ENCODE results near the gene TTC12. TPM values are rescaled to one million over a fixed set of nuclear protein-coding genes. Genes with fewer than 3 reads are reported as not detected.

The TTC12 gene
- total and polyA plus RNA-seq, 8 donors, result 3.7 to 58.9 (median 11.1) TPM

GRCh38 chr11:113322158-113322557 lies 7.8 kb downstream of the TTC12 start:
- peaks cover 0 to 71% (median 65%) of the 10 kb centered on the region in 4 donors for H3K36me3 ChIP-seq
- intact Hi-C loops (cut with DNase I; ENCODE audit: low total_unique reads), result no loop called here
- H3K4me3 ChIP-seq, result no peak overlapping the region
- H3K9me3 ChIP-seq, result no peaks in the 10 kb centered on the region
- no peak overlapping the region for H3K27ac ChIP-seq
- H3K4me1 ChIP-seq, result no peaks in the 10 kb centered on the region
- WGBS, 5 donors, result 52 to 84% (median 70%) methylated on average over 4 of the region's 4 CpGs
- TF ChIP-seq CTCF (IDR thresholded peaks at IDR 0.05), result no peak
- no peak for TF ChIP-seq EP300 (IDR thresholded peaks at IDR 0.05)
- no peak for TF ChIP-seq POLR2AphosphoS5 (IDR thresholded peaks at IDR 0.05)
- DNase-seq, result no peak
- no peaks in the 10 kb centered on the region for H3K27me3 ChIP-seq

- 92 to 97% (median 93%) methylated on average over 5 of the region's 5 CpGs for whole genome bisulfite sequencing, 5 donors
- TF ChIP-seq POLR2A (IDR thresholded peaks at IDR 0.05), result no peak
- TF ChIP-seq POLR2AphosphoS5 (IDR thresholded peaks at IDR 0.05), result no peak
- no peak for TF ChIP-seq CTCF (IDR thresholded peaks at IDR 0.05)
- TF ChIP-seq EP300 (IDR thresholded peaks at IDR 0.05), result no peak
- no peak for DNase-seq
- no peak overlapping the region for H3K4me3 ChIP-seq
- H3K27me3 ChIP-seq, result no peaks in the 10 kb centered on the region
- H3K9me3 ChIP-seq, result no peaks in the 10 kb centered on the region
- intact Hi-C loops (cut with DNase I; ENCODE audit: low total_unique reads), result no loop called here
- H3K4me1 ChIP-seq, result no peaks in the 10 kb centered on the region
- no peak overlapping the region for H3K27ac ChIP-seq
- peaks cover 12 to 73% (median 72%) of the 10 kb centered on the region in 4 donors for H3K36me3 ChIP-seq
Observed at GRCh38 chr11:113324250-113324649, 9.9 kb downstream of the TTC12 start.

GRCh38 chr11:113329725-113330124 lies 15.3 kb downstream of the TTC12 start:
- Histone ChIP-seq H3K27me3 (no peaks in the 10 kb centered on the region), H3K4me1 (no peaks in the 10 kb centered on the region), H3K9me3 (no peaks in the 10 kb centered on the region), H3K36me3 (peaks cover 35 to 100% (median 100%) of the 10 kb centered on the region in 4 donors), H3K4me3 (no peak overlapping the region), H3K27ac (no peak overlapping the region)
- WGBS, 5 donors, result 87 to 100% (median 96%) methylated on average over 2 of the region's 2 CpGs
- DNase-seq, result no peak
- intact Hi-C loops (cut with DNase I; ENCODE audit: low total_unique reads), result no loop called here
- TF ChIP-seq EP300 (IDR thresholded peaks at IDR 0.05) (no peak), CTCF (IDR thresholded peaks at IDR 0.05) (no peak), POLR2A (IDR thresholded peaks at IDR 0.05) (no peak), POLR2AphosphoS5 (IDR thresholded peaks at IDR 0.05) (no peak)

- H3K36me3 ChIP-seq, result peaks cover 35 to 100% (median 98%) of the 10 kb centered on the region in 4 donors
- DNase-seq, result no peak
- 77 to 94% (median 84%) methylated on average over 5 of the region's 5 CpGs for WGBS, 5 donors
- no peaks in the 10 kb centered on the region for H3K4me1 ChIP-seq
- no peaks in the 10 kb centered on the region for H3K9me3 ChIP-seq
- H3K27me3 ChIP-seq, result no peaks in the 10 kb centered on the region
- intact Hi-C loops (cut with DNase I; ENCODE audit: low total_unique reads), result no loop called here
- no peak overlapping the region for H3K4me3 ChIP-seq
- no peak overlapping the region for H3K27ac ChIP-seq
- TF ChIP-seq EP300 (IDR thresholded peaks at IDR 0.05) (no peak), CTCF (IDR thresholded peaks at IDR 0.05) (no peak), POLR2A (IDR thresholded peaks at IDR 0.05) (no peak), POLR2AphosphoS5 (IDR thresholded peaks at IDR 0.05) (no peak)
Observed at GRCh38 chr11:113331441-113331840, 17.1 kb downstream of the TTC12 start.
